NCI-H748 (cell line): Measurements from ENCODE around the gene KCNA2.
A peak's percentile ranks its signal among the peaks of the same experiment; 100 is the strongest.

ENCODE experiments used
- DNase-seq: peaks from one replicate; lab custom pipeline; 2025; ENCODE audit not compliant: unreplicated experiment; lab: John Stamatoyannopoulos, UW

The KCNA2 gene

GRCh38 chr1:110628323-110629105, 22.4 kb upstream of the KCNA2 start:
- DNase-seq = no peak

GRCh38 chr1:110627764-110628163, 21.6 kb upstream of the KCNA2 start:
- no peak for DNase-seq

GRCh38 chr1:110626889-110627288, 20.7 kb upstream of the KCNA2 start:
- DNase-seq = no peak

GRCh38 chr1:110620686-110621085, 14.5 kb upstream of the KCNA2 start:
- DNase-seq = no peak

GRCh38 chr1:110620250-110620615, 14.1 kb upstream of the KCNA2 start:
- DNase-seq = peak; percentile 44

GRCh38 chr1:110619412-110620249, 13.5 kb upstream of the KCNA2 start:
- peak; percentile 90 for DNase-seq

GRCh38 chr1:110618668-110619067, 12.5 kb upstream of the KCNA2 start:
- DNase-seq = no peak

- DNase-seq = no peak
Observed at GRCh38 chr1:110617589-110617988, 11.4 kb upstream of the KCNA2 start.

- DNase-seq = no peak
Observed at GRCh38 chr1:110617116-110617515, 11.0 kb upstream of the KCNA2 start.

GRCh38 chr1:110616587-110616986, 10.4 kb upstream of the KCNA2 start:
- DNase-seq = peak; percentile 10

GRCh38 chr1:110615548-110616130, 9.5 kb upstream of the KCNA2 start:
- peak; percentile 82 for DNase-seq

GRCh38 chr1:110612060-110612745, 6.0 kb upstream of the KCNA2 start:
- peak; percentile 80 for DNase-seq

GRCh38 chr1:110610696-110611286, 4.6 kb upstream of the KCNA2 start:
- DNase-seq = no peak

- no peak for DNase-seq
Observed at GRCh38 chr1:110610084-110610483, 3.9 kb upstream of the KCNA2 start.

GRCh38 chr1:110608247-110608646, 2.1 kb upstream of the KCNA2 start:
- DNase-seq = no peak

- no peak for DNase-seq
Observed at GRCh38 chr1:110607536-110608230, 1.5 kb upstream of the KCNA2 start.

- DNase-seq = peak; percentile 55
Observed at GRCh38 chr1:110606657-110607535, 738 bp upstream of the KCNA2 start.

- no peak for DNase-seq
Observed at GRCh38 chr1:110605446-110605845, 712 bp downstream of the KCNA2 start.

- no peak for DNase-seq
Observed at GRCh38 chr1:110604586-110605148, 1.5 kb downstream of the KCNA2 start.
